Adrenal gland (tissue), 5 donors: ENCODE results near the gene TMEM50A.
"Not testable (repeated sequence)": the region's sequence is repeated elsewhere in the genome, so short reads cannot be mapped to it uniquely, and the experiment has no call there.

Experiments used
- POLR2A ChIP-seq, 2 donors: fragments of 450-650 bp; IDR thresholded peaks; one replicate each; pipeline ENCODE4 v1.6.1; 2017; ENCODE audit warnings: antibody characterized with exemption in 2 of 2, mild to moderate bottlenecking in 2 of 2, moderate library complexity in 1 of 2
- TF ChIP-seq, protein P1 (sequence below), 6 experiments: fragments of 450-650 bp in 4 of 6; fragments of 200-600 bp in 2 of 6; sonication (generic) in 1 of 6; IDR thresholded peaks; 1 replicate in 5 of 6; 2 replicates in 1 of 6; pipeline versions ENCODE4 v1.5.1 to v1.8.0; 2016 to 2021; ENCODE audit warnings: antibody characterized with exemption in 6 of 6, mild to moderate bottlenecking in 2 of 6, moderate library complexity in 1 of 6
- donor health status: DM: no; HTN: no; CAD: no.

- TF ChIP-seq, protein P1, sequence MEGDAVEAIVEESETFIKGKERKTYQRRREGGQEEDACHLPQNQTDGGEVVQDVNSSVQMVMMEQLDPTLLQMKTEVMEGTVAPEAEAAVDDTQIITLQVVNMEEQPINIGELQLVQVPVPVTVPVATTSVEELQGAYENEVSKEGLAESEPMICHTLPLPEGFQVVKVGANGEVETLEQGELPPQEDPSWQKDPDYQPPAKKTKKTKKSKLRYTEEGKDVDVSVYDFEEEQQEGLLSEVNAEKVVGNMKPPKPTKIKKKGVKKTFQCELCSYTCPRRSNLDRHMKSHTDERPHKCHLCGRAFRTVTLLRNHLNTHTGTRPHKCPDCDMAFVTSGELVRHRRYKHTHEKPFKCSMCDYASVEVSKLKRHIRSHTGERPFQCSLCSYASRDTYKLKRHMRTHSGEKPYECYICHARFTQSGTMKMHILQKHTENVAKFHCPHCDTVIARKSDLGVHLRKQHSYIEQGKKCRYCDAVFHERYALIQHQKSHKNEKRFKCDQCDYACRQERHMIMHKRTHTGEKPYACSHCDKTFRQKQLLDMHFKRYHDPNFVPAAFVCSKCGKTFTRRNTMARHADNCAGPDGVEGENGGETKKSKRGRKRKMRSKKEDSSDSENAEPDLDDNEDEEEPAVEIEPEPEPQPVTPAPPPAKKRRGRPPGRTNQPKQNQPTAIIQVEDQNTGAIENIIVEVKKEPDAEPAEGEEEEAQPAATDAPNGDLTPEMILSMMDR (IDR thresholded peaks at IDR 0.05): not testable (repeated sequence)
- TF ChIP-seq POLR2A (IDR thresholded peaks at IDR 0.05): not testable (repeated sequence)
These were observed 30.0 kb upstream of the TMEM50A start for GRCh38 chr1:25308168-25308567.
